ENCODE measurements around the gene SLC2A9.
A peak's percentile ranks its signal among the peaks of the same experiment; 100 is the strongest.

SLC2A9 gene

DNA sequence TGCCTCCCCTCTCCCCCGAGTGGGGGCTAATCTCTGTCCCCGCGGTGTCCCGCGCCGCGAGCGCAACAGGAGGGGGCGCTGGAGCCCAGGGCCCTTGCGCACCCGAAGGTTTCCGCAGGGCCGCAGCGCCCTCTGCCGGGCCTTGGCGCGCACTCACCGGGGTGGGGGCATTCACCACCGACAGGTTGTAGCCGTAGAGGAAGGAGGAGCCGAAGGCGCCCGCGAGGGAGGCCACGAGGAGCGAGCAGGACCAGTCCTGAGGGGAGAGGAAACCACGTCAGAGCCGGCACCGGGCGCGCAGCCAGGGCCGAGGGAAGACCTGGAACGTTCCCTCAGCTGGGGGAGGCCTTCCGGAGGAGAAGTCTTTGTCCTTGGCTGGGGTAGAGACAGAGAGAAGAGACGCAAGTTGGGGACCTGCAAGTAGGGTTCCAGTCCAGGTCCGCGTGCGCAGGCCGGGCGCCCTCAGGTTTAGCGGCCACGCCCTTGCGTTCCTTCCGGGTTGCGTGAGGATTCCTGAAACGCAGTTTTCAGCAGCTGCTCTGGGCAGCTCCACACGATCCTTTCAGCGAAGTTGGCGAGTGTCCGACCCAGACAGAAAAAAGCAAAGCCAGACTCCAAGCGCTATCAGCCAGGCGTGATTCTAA lies 2.4 kb downstream of the SLC2A9 start:
- DNase-seq: peak; percentile 94 to 96

DNA sequence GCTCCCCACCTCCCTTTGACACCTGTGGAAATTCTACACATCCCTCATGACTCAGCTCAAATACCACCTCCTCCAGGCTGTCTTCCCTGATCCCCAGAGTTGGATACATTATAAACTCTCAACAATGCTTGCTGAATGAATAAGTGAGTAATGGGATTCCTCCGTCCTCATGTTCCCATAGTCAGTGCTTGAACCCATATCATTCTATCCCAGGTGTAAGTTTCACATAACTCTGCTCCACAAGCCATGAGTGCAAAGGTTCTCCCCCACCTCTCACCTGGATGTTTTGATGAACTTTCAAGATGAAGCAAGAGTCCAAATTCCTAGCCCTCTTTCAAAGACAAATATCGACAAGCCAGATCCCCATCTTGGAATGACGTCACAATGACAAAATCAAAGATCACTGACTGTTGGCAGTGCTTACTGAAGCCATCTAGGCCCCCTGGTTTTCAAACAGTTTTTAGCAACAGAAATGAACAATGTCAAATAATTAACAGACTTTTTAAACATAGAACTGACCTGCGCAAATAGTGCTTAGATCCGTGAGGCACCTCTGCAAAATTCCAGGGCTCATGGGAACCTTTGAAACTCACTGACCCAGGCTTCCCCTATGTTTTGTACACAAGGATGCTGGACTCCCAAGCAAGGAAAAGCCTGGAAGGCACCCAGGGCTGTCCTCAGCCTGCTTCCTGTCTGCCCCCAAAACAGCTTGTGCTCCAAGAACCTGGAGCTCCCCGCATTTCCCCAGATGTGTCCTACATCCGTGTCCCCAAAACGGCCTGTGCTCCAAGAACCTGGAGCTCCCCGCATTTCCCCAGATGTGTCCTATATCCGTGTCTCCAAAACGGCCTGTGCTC lies 4.0 kb downstream of the SLC2A9 start:
- DNase-seq: no peak

DNA sequence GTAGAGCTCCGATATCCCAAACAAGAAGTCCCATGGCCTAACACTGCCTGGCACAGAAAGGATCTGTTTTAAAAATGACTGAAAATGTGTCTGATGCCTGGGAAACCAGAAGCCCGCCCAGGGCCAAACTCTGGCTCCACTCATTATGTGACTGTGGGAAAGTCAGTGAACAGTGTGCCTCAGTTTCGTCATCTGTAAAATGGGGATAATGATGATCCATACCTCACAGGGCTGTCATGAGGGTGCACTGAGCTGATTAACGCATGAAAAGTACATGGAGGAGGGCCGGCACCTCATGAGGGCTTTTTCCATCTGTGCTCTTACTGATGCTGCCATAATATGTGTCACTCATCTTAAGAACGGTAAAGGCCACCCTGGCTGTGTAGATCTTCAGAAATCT lies 5.1 kb downstream of the SLC2A9 start:
- no peak for DNase-seq

DNA sequence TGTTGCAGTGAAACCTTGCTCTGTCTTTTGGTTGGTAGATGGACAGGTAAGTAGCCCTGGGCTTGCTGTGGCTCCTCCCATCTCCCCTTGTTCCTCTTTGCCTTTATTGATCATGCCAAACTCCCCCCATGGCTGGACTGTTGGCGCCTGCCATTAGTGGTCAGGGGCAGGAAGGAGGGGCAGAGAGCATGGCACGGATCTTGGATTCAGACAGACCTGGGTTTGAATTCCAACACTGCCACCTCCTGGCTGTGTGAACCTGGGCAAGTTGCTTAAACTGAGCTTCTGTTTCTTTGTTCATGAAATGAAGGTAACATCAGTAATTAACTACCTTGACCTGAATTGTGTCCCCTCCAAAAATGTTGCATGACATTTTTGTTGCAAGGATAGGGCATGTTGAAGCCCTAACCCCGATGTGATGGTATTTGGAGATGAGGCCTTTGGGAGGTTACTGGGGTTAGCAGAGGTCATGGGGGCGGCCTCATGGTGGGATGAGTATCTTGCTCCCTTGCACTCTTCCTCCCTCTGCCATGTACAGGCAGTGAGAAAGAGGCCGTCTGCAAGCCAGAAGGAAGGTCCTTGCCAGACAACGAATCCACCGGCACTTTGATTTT lies 6.0 kb downstream of the SLC2A9 start:
- peak; percentile 36 to 53 for DNase-seq

DNA sequence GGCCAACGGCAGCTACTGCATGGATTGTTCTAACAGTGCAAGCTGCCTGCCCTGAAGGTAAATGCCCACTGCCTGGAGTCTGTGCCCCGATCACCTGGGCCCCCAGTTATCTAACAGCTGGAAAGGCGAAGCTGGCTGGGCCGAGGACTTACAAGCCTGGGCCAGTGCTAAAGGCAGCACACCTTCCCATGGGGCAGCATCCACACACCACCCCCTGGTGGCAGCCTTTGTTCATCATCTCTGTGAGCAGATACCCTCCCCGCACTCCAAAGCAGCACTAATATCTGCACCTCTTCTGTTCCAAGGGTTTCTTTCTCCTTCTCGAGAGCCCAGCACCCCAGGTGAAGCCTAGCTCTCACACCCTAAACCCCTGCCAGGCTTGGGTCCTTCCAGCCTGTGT lies 7.6 kb downstream of the SLC2A9 start:
- DNase-seq: peak; percentile 60 to 66

DNA sequence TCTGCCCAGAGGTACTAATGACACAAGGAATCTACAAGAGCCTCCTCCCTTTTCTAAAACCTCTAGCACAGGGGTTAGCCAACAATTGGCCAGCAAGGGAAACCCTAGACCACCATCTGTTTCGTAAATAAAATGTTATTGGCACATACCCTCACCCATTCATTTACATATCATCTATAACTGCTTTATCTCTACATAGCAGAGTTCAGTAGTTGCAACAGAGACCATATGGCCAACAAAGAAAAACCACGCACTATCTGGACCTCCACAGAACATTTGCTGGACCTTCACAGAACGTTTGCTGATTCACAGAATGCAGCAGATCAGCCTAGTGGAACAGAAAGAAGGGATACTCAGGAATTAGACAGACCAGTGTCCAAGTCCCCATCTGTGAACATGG lies 9.4 kb downstream of the SLC2A9 start:
- DNase-seq: no peak

DNA sequence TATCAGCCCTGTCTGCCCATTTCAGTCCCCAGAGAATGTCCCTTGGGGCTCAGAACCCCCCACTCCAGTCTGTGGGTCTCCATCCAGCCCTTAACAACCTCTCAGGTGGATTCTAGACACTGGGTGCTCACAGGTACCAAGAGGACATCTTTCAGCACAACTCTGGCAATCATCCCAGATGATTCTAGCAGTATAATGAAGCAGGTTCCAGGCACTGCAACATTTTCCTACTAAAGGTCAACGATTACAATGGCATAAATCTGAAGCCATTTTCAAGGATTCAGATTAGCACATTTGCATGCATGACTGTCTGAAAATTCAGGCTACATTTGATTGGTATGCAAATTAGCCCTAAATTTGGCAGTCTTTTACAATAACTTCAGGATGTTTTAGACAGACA lies 10.0 kb downstream of the SLC2A9 start:
- no peak for DNase-seq

DNA sequence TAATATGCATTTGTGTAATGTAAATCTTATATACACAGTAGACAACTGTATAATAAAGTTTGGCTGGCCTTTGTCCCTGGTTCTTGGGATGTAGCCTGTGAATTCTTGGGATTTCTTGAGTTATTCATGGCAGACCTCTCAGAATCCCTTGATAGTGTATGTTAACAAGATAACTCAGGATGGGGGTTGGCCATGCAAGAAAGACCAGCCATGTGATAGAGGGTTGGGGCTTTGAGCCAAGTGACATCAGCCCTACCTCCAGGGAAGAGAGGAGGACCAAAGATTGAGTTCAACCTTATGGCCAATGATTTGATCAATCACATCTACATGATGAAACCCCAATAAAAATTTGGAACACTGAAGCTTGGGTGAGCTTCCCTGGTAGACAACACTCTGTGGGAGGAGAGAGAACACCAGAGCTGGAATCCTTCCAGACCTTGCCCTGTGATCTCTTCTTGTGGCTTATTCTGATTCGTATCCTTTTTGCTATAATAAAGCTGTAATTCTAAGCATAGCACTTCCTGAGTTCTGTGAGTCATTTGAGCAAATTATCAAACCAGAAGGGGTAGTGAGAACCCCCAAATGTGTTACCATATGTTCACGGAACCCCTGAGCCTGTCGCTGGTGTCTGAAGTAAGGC lies 11.3 kb downstream of the SLC2A9 start:
- DNase-seq: no peak

DNA sequence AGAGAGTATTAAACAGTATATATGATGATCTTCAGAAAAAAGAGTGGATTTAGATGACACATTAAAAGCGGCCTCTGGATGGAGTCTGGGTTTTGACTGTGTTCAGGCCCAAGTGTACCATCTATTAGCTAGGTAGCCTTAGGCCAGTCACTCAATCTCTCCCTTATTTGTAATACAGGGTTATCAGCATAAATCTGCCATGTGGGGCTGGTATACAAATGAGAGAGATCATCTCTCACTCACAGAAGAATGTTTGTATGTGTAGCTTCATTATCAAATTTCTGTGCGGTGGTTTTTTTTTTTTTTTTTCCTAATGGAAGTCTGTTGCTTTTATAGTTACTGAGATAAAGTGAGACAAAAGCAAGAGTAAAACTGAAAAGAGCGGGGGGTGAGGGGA lies 12.7 kb downstream of the SLC2A9 start:
- DNase-seq: no peak

DNA sequence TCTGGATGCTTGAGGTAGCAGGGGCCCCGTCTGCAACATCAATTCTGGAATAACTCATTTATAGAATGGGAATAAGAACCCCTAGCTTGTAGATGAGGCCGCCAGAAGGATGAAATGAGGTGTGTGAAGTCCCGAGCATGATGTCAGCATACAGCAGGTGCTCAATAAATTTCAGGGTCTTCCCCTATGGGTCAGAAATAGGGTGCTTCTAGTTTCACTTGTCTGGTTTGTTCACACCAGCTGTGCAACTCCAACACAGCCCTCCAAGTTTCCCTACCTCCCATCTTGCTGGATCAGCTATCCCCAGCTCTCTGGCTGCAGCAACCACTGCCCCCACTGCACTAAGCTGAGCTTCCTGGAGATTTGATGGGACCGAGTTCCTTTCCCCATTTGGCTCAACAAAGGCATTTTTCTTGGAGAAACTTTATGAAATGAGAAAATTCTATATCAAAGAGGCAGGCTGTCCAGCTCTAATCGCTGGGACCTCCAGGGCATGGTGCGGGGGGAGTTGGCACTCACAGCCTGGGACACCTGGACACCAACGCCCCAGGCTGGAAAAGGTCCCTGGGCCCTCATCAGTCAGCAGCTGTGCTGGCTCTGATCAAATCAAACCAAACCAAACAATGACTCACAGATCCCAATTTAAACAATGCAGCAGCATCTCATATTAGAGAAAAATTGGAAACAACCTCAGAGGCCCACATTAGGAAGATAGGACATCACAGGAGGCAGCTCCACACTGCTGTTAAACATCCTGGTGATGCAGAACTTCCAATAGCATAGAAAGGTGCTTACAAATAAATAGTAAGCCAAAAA lies 13.3 kb downstream of the SLC2A9 start:
- DNase-seq: no peak

DNA sequence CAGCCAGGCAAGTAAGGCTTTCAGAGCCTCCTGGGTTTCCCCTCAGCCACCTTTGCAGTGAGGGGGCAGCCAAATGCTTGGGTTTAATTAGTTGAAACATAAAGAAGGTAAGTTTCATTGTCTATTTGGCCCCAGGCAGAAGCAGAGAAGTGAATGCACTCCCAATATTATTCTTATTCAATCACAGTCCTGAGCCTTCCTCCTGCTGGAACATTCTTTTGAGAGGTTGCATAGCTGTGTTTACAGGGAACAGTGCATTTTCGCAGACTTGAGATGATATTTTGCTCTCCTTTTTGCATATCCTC lies 13.9 kb downstream of the SLC2A9 start:
- DNase-seq: no peak

DNA sequence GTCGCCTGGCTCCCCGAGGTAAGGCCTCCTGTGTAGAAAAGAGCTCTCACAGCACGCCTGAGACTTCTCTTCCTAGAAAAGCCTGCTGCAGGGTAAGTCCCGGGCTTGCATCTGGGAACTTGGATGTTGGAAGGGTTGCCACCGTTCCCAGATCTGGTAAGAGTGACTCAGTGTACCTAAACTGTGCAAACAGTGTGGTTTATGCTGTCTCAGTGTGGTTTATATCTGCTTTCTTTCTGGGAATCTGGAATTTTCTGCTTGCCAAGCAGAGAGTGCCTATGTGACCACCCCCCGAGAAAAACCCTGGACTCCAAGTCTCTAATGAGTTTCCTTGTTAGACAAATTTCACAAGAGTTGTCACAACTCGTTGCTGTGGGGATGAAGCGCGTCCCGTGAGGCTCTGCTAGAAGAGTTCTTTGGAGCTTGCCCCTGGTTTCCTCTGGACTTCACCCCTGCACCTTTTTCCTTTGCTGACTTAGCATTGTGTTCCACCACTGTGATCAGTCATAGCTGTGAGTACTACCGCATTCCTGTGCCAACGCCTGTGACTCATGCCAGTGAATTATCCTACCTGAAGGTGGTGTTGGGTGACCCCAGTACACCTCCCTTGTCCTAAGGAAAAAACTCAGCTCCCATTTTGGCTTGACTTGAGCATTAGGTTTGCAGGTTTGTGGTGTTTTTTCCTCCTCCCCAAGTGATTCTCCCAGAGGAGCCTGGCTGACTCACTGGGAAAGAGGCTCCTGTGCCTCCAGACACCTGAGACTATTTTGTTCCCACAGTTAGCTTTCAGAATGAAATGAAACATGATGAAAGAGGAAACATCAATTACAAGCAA lies 14.5 kb downstream of the SLC2A9 start:
- DNase-seq: peak in 1 of 2 experiments; percentile 17

DNA sequence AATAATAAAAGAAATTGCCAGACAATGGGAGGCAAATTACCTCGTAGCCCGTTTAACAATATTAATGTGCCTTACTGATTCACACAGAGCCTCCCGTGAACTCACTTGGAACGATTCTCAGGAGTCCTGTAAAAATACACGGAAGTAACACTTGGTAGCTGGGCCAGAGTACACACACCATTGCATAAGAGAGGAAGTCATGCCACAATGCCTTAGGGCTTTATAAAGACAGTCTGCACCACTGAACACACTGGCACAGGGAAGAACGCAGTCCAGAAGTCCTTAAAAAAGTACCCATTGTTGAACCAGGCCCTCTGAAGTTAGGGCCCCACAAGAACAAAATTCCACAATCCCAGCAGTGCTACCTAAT lies 15.1 kb downstream of the SLC2A9 start:
- DNase-seq: no peak

DNA sequence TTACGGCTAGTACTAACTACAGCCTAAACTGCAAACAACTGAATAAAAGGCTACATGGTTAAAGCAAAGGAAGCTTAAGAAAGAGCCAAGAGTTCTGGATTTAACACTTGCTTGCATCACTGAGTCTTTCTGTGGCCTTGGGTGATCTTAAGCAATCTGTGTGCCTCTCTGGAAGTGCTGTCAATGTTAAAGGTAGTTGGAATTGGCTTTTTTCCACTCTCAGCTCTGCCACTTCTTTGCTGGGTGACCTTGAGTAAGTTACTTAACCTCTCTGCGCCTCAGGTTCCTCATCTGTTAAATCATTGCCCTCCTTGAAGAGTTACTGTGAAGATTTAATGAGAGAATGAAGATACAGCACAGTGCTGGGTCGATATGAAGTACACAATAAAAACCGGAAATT lies 15.7 kb downstream of the SLC2A9 start:
- DNase-seq: no peak

DNA sequence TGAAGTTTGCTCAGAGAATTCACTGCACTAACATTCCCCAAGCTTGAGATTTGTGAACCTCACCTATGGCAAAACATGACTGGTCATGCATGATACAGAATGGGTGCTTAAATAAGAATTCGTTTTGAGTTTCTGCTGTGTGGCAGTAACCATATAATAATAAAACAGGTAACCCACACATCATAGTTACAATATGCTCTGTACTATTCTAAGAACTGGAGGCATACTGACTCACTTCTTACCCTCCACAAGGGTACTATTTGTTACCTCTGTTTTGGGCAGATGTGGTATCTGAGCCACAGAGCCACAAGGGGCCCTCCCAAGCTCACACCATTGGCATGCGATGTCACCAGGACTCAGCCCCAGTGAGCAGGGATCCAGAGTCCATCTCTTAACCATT lies 17.6 kb downstream of the SLC2A9 start:
- DNase-seq: peak; percentile 27 to 39

DNA sequence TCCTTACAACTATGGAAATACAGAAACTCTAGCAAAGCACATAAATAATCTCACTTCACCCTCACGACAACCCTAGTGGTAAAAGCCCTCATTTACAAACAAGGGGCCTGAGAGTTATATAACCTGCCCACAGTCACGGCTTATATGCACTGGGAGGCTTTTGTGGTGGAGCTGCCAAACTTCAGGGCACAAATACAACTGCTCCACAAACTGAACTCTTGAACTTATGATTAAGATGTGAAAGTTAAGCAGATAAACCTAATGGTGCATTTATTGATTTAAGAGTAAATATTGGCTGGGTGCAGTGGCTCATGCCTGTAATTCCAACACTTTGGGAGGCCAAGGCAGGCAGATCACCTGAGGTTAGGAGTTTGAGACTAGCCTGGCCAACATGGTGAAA lies 19.0 kb downstream of the SLC2A9 start:
- no peak for DNase-seq

DNA sequence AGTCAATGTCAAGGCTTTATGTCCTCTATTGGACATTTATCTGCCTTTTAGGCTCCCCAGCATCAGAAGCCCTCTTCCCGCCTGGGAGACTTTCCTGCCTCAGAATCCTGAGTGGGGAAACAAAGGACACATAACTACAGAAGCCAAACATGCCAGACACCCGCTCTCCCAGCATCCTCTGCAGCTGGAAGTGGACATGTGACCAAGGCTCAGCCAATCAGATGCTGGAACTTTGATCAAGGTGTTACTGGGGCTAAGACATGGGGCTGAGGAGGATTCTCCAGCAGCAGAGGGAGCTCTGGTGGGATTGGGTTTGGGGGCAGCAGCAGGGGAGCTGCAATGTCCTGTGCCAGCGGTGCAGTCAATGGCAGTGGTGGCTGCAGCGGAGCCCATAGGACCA lies 19.5 kb downstream of the SLC2A9 start:
- no peak for DNase-seq

DNA sequence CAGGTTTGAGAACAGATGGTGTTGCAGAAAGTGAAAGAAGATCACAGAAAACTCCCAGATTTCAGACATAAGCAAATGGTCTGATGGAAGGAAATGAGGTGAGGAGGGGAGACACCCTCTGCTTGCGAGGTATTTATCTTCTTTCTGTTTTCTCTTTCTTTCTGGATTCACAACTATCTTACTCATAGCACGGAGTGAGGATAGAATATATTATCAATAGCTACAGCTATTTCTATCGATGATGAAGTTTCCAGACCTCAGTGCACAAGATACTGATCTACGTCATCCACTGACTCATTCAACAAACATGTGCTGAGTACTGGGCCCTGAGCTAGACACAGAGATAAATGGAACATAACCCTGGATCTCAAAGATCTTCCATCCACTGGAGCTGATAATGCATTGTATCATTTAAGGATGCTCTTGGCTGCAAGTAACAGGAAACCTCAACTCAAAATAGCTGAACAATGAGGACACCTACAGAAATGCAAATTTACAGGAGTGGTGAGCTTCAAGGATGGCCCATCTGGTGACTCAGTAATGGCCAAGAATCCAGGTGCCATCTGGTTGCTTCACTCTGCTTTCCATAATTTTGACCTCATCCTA lies 21.2 kb downstream of the SLC2A9 start:
- no peak for DNase-seq

DNA sequence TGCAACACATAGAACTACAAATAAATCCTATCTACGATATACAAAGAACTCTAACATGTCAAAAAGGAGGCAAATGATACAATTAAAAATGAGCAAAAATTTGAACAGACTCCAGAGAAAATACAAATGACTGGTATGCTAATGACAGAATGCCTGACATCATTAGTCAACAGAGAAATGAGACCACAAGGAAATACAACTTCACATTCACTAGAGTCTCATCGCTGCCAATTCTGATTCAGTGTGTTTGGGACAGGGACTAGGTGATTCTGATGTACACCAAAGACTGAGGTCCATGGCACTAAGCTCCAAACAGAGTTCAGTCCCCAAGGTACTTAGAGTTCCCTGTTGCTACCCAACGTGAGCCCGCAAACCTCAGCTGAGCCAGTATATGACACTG lies 23.4 kb downstream of the SLC2A9 start:
- DNase-seq: no peak

DNA sequence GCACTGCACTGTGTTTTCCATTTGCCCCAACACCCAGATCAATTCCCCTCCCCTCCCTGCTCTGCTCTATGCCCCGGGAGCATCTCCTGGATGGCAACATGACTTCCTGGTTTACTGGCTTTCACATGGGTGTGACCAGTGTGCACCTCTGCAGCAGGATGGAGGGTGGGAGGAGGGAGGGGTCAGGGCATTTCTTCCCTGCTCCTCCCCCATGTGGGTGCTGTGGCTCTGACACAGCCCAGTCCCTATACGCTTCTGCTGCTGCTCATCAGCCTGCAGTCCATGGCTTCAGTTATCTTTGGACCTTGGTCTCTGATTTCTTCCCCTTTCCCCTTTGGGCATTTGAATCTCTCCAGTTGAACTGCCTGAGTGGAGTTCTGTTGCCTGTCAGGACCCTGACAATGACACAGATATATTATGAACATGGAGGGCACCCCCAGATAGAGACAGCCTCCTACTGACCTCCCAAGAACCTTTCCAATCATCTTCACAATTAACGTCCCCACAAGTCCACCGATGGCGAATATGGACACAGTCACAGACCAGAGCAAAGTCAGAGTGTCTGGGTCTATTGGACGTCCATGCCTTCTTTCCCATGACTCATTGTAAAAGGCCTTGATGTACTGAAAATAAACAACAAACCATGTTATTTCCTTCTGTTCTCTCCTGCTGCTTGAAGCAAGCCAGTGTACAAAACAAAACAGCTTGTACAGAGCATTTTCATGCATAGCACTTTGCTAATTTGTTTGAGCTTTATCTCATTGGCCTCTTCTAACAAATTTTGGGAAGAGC lies 24.8 kb downstream of the SLC2A9 start:
- no peak for DNase-seq
